NCI-H524 treated with DMSO at 0.1 percent for 48 hours (cell line): ENCODE measurements around the gene MN1.

ENCODE experiments used
- DNase-seq: peaks from one replicate; lab custom pipeline; 2025; lab: John Stamatoyannopoulos, UW

Gene MN1

GRCh38 chr22:27801616-27802345 is at the start of gene MN1:
Gene MN1 (minus strand): TSS chr22:27801756. CDS start chr22:27800543, 1,213 bp downstream.
- no peak for DNase-seq

- no peak for DNase-seq
Observed at GRCh38 chr22:27850000-27850521, 48.5 kb upstream of the MN1 start.

GRCh38 chr22:27848005-27848404 is 46.4 kb upstream of the MN1 start:
- no peak for DNase-seq

- no peak for DNase-seq
Observed at GRCh38 chr22:27846910-27847309, 45.4 kb upstream of the MN1 start.

- no peak for DNase-seq
Observed at GRCh38 chr22:27846248-27846757, 44.7 kb upstream of the MN1 start.

- DNase-seq, result no peak
Observed at GRCh38 chr22:27845644-27846043, 44.1 kb upstream of the MN1 start.

GRCh38 chr22:27844656-27845591 is 43.4 kb upstream of the MN1 start:
- no peak for DNase-seq

- DNase-seq, result no peak
Observed at GRCh38 chr22:27844256-27844655, 42.7 kb upstream of the MN1 start.

GRCh38 chr22:27843441-27843840 is 41.9 kb upstream of the MN1 start:
- DNase-seq, result no peak

GRCh38 chr22:27842669-27843431 is 41.3 kb upstream of the MN1 start:
- DNase-seq, result no peak

GRCh38 chr22:27842201-27842600 is 40.6 kb upstream of the MN1 start:
- DNase-seq, result no peak

- no peak for DNase-seq
Observed at GRCh38 chr22:27840436-27840835, 38.9 kb upstream of the MN1 start.

GRCh38 chr22:27839057-27839660 is 37.6 kb upstream of the MN1 start:
- no peak for DNase-seq

GRCh38 chr22:27836181-27836580 is 34.6 kb upstream of the MN1 start:
- no peak for DNase-seq

GRCh38 chr22:27835446-27835845 is 33.9 kb upstream of the MN1 start:
- no peak for DNase-seq

- no peak for DNase-seq
Observed at GRCh38 chr22:27834364-27835185, 33.0 kb upstream of the MN1 start.

GRCh38 chr22:27833803-27834202 is 32.2 kb upstream of the MN1 start:
- DNase-seq, result no peak

- DNase-seq, result no peak
Observed at GRCh38 chr22:27832606-27833005, 31.1 kb upstream of the MN1 start.

- no peak for DNase-seq
Observed at GRCh38 chr22:27829620-27830019, 28.1 kb upstream of the MN1 start.
